ENCODE results near the gene SASH1.
A peak's percentile ranks its signal among the peaks of the same experiment; 100 is the strongest.

The SASH1 gene

GRCh38 chr6:148436466-148436865, 93.8 kb downstream of the SASH1 start:
- peak; percentile 54 for DNase-seq (ENCODE audit: low read depth)
- TF ChIP-seq CTCF (conservative IDR thresholded peaks at IDR 0.05; ENCODE audit: low read depth, low read length): no peak
- H3K4me3 ChIP-seq (ENCODE audit: low read depth, low read length): no peak overlapping the region

GRCh38 chr6:148438632-148439031, 96.0 kb downstream of the SASH1 start:
- no peak overlapping the region for H3K4me3 ChIP-seq (ENCODE audit: low read depth, low read length)
- DNase-seq (ENCODE audit: low read depth): peak; percentile 61
- TF ChIP-seq CTCF (conservative IDR thresholded peaks at IDR 0.05; ENCODE audit: low read depth, low read length): no peak

- DNase-seq (ENCODE audit: low read depth): no peak
- H3K4me3 ChIP-seq (ENCODE audit: low read depth, low read length): no peak overlapping the region
- no peak for TF ChIP-seq CTCF (conservative IDR thresholded peaks at IDR 0.05; ENCODE audit: low read depth, low read length)
Observed at GRCh38 chr6:148440016-148440415, 97.4 kb downstream of the SASH1 start.

GRCh38 chr6:148440877-148441453, 98.3 kb downstream of the SASH1 start:
- peak; percentile 91 for DNase-seq (ENCODE audit: low read depth)
- H3K4me3 ChIP-seq (ENCODE audit: low read depth, low read length): no peak overlapping the region
- no peak for TF ChIP-seq CTCF (conservative IDR thresholded peaks at IDR 0.05; ENCODE audit: low read depth, low read length)

- H3K4me3 ChIP-seq (ENCODE audit: low read depth, low read length): no peak overlapping the region
- DNase-seq (ENCODE audit: low read depth): peak; percentile 67
- TF ChIP-seq CTCF (conservative IDR thresholded peaks at IDR 0.05; ENCODE audit: low read depth, low read length): no peak
Observed at GRCh38 chr6:148441454-148441911, 98.8 kb downstream of the SASH1 start.

GRCh38 chr6:148443798-148444560, 101.3 kb downstream of the SASH1 start:
- H3K4me3 ChIP-seq (ENCODE audit: low read depth, low read length): no peak overlapping the region
- DNase-seq (ENCODE audit: low read depth): no peak
- no peak for TF ChIP-seq CTCF (conservative IDR thresholded peaks at IDR 0.05; ENCODE audit: low read depth, low read length)

- DNase-seq (ENCODE audit: low read depth): no peak
- H3K4me3 ChIP-seq (ENCODE audit: low read depth, low read length): no peak overlapping the region
- TF ChIP-seq CTCF (conservative IDR thresholded peaks at IDR 0.05; ENCODE audit: low read depth, low read length): no peak
Observed at GRCh38 chr6:148445116-148445515, 102.5 kb downstream of the SASH1 start.
